Stimulated activated CD8-positive, alpha-beta memory T cell treated with anti-CD3 and anti-CD28 coated beads, Interleukin-4, amount 100 ng/mL, for 48 hours (primary cell): ENCODE results near the gene FILIP1L.
A peak's percentile ranks its signal among the peaks of the same experiment; 100 is the strongest.

Experiments used
- DNase-seq: peaks from one replicate; pipeline ENCODE4 v3.0.0-alpha.2; 2020

Gene FILIP1L

GRCh38 chr3:99825004-99825640 is 289.2 kb downstream of the FILIP1L start:
- no peak for DNase-seq

- DNase-seq = no peak
These were observed 290.3 kb downstream of the FILIP1L start for GRCh38 chr3:99823723-99824711.

GRCh38 chr3:99818818-99819217 is 295.5 kb downstream of the FILIP1L start:
- no peak for DNase-seq

- DNase-seq = peak; percentile 98
These were observed 296.7 kb downstream of the FILIP1L start, which contains the start of gene CMSS1 for GRCh38 chr3:99817437-99818240. CMSS1 (plus strand) TSS chr3:99817862.

- peak; percentile 29 for DNase-seq
These were observed 297.3 kb downstream of the FILIP1L start for GRCh38 chr3:99817047-99817436.

- no peak for DNase-seq
These were observed 303.9 kb downstream of the FILIP1L start for GRCh38 chr3:99810403-99810802.

GRCh38 chr3:99809565-99809964 is 304.7 kb downstream of the FILIP1L start:
- no peak for DNase-seq

GRCh38 chr3:99808163-99808794 is 306.0 kb downstream of the FILIP1L start:
- DNase-seq = peak; percentile 50

- no peak for DNase-seq
These were observed 309.1 kb downstream of the FILIP1L start for GRCh38 chr3:99805160-99805559.

- no peak for DNase-seq
These were observed 311.0 kb downstream of the FILIP1L start for GRCh38 chr3:99803297-99803696.

GRCh38 chr3:99799422-99799821 is 314.9 kb downstream of the FILIP1L start:
- DNase-seq = no peak

- no peak for DNase-seq
These were observed 318.7 kb downstream of the FILIP1L start for GRCh38 chr3:99795573-99795972.

GRCh38 chr3:99794485-99794884 is 319.8 kb downstream of the FILIP1L start:
- no peak for DNase-seq

- DNase-seq = no peak
These were observed 325.1 kb downstream of the FILIP1L start for GRCh38 chr3:99789011-99789721.
